Measurements from ENCODE around the gene PDLIM4. TPM values are rescaled to one million over a fixed set of nuclear protein-coding genes. Genes with fewer than 3 reads are reported as not detected.

Gene PDLIM4
- total and polyA plus RNA-seq, 2 donors from 2014 or later = 31.6 to 47.0 TPM

DNA sequence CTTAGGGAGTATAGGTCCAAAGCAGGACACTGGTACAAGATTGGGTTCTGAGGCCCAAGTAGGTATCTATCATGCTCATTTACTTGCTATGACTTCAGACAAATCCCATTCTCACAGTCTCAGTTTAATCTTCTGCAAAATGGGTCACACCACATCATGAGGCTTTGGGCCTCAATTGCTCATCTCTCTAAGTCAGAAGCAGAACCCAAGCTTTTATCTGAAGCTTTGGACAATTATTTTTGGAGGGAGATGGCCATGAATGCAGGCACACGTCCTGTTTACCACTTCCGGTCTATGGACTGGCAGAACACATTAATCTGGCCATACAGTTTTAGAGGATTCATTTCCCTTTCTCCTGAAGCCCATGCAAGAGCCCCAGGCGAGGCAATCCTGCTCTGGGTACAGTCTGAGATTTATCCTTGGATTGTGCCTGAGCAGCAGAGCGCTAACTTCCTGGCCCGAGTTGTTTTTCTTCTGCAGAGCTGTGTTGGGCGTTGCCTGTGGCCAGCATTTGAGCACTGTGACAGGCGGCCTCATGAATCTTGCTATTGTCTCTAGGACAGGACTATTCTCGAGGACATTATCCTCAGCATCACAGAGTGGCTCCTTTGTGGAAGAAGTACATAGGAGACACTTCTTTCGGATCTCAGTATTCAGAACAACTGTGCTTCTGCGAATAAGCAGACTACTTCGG, 52.8 kb downstream of the PDLIM4 start:
- TF ChIP-seq, protein P1, sequence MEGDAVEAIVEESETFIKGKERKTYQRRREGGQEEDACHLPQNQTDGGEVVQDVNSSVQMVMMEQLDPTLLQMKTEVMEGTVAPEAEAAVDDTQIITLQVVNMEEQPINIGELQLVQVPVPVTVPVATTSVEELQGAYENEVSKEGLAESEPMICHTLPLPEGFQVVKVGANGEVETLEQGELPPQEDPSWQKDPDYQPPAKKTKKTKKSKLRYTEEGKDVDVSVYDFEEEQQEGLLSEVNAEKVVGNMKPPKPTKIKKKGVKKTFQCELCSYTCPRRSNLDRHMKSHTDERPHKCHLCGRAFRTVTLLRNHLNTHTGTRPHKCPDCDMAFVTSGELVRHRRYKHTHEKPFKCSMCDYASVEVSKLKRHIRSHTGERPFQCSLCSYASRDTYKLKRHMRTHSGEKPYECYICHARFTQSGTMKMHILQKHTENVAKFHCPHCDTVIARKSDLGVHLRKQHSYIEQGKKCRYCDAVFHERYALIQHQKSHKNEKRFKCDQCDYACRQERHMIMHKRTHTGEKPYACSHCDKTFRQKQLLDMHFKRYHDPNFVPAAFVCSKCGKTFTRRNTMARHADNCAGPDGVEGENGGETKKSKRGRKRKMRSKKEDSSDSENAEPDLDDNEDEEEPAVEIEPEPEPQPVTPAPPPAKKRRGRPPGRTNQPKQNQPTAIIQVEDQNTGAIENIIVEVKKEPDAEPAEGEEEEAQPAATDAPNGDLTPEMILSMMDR (IDR thresholded peaks at IDR 0.05; ENCODE audit: borderline replicate concordance, extremely low read depth, insufficient read depth) = no peak
- no peak overlapping the region for H3K27ac ChIP-seq (ENCODE audit: low read depth in 2 of 2, low read length in 2 of 2)
- H3K9me3 ChIP-seq (ENCODE audit: control insufficient read depth in 2 of 3, insufficient read depth in 1 of 3, low read length in 3 of 3) = no peaks in the 10 kb centered on the region
- H3K4me3 ChIP-seq (ENCODE audit: low read length in 3 of 3) = no peak overlapping the region
- FAIRE-seq (no peak), DNase-seq (peak in 3 of 5 donors; percentile 42 to 55 (median 51))
- H3K9ac ChIP-seq (ENCODE audit: low read length in 3 of 3) = no peak overlapping the region
- intact Hi-C loops (cut with DNase I) = no loop called here
- no peaks in the 10 kb centered on the region for H3K27me3 ChIP-seq (ENCODE audit: control insufficient read depth, insufficient read depth, low read length)
- peaks cover 0 to 2% (median 0%) of the 10 kb centered on the region in 3 donors for H3K36me3 ChIP-seq (ENCODE audit: control insufficient read depth in 2 of 3, insufficient read depth in 3 of 3, low read length in 3 of 3)
- peaks cover 0 to 19% (median 8%) of the 10 kb centered on the region in 3 donors for H3K4me1 ChIP-seq (ENCODE audit: control insufficient read depth in 2 of 3, insufficient read depth in 2 of 3, low read depth in 1 of 3, low read length in 3 of 3)

- Histone ChIP-seq H3K27me3 (ENCODE audit: control insufficient read depth, insufficient read depth, low read length) (no peaks in the 10 kb centered on the region), H3K4me3 (ENCODE audit: low read length in 3 of 3) (no peak overlapping the region), H3K9me3 (ENCODE audit: control insufficient read depth in 2 of 3, insufficient read depth in 1 of 3, low read length in 3 of 3) (no peaks in the 10 kb centered on the region), H3K9ac (ENCODE audit: low read length in 3 of 3) (no peak overlapping the region), H3K36me3 (ENCODE audit: control insufficient read depth in 2 of 3, insufficient read depth in 3 of 3, low read length in 3 of 3) (peaks cover 0 to 6% (median 2%) of the 10 kb centered on the region in 3 donors), H3K27ac (ENCODE audit: low read depth in 2 of 2, low read length in 2 of 2) (no peak overlapping the region), H3K4me1 (ENCODE audit: control insufficient read depth in 2 of 3, insufficient read depth in 2 of 3, low read depth in 1 of 3, low read length in 3 of 3) (peaks cover 0 to 18% (median 6%) of the 10 kb centered on the region in 3 donors)
- FAIRE-seq (no peak), DNase-seq (no peak)
- TF ChIP-seq, protein P1 (IDR thresholded peaks at IDR 0.05; ENCODE audit: borderline replicate concordance, extremely low read depth, insufficient read depth) = no peak
- intact Hi-C loops (cut with DNase I) = no loop called here
Measured at GRCh38 chr5:132313366-132313765, 55.9 kb downstream of the PDLIM4 start.

DNA sequence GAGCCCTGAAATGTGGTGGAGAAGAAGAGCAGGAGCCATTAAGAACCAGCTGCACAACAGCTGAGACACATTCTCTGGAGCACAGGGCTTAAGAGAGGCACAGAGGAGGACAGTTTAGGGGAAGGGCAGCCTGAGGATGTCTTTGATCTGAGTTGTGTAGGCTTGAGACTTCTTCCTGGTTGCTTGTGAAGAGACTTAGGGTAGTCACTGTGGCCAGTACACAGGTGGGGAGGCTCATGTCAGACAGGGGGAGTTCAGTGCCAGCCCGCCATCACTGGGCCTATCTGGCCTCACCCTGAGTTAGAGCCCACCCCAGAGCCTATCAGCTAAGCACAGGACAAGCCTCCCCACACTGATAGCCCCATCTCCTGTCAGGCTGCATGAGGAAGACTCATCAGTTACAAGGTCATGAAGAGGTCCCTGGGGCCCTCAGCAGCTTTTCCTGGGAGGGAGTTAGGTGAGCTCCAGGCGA, 56.5 kb downstream of the PDLIM4 start:
- FAIRE-seq = no peak
- Histone ChIP-seq H3K27ac (ENCODE audit: low read depth in 2 of 2, low read length in 2 of 2) (no peak overlapping the region), H3K36me3 (ENCODE audit: control insufficient read depth in 2 of 3, insufficient read depth in 3 of 3, low read length in 3 of 3) (peaks cover 0 to 6% (median 2%) of the 10 kb centered on the region in 3 donors), H3K9me3 (ENCODE audit: control insufficient read depth in 2 of 3, insufficient read depth in 1 of 3, low read length in 3 of 3) (no peaks in the 10 kb centered on the region), H3K9ac (ENCODE audit: low read length in 3 of 3) (no peak overlapping the region), H3K27me3 (ENCODE audit: control insufficient read depth, insufficient read depth, low read length) (no peaks in the 10 kb centered on the region), H3K4me3 (ENCODE audit: low read length in 3 of 3) (no peak overlapping the region), H3K4me1 (ENCODE audit: control insufficient read depth in 2 of 3, insufficient read depth in 2 of 3, low read depth in 1 of 3, low read length in 3 of 3) (peaks cover 0 to 14% (median 4%) of the 10 kb centered on the region in 3 donors)
- intact Hi-C loops (cut with DNase I) = no loop called here
- TF ChIP-seq, protein P1 (IDR thresholded peaks at IDR 0.05; ENCODE audit: borderline replicate concordance, extremely low read depth, insufficient read depth) = no peak
- DNase-seq = peak in 1 of 5 donors; percentile 42

Data from kidney (tissue), 14 donors.